HG03571 (cell line): ENCODE data around the gene RIPPLY2.

Source experiments
- ATAC-seq: cut with Tn5 transposase; IDR thresholded peaks from one replicate; pipeline ENCODE4 v1.9.1; 2021; ENCODE audit not compliant: unreplicated experiment

The RIPPLY2 gene

DNA sequence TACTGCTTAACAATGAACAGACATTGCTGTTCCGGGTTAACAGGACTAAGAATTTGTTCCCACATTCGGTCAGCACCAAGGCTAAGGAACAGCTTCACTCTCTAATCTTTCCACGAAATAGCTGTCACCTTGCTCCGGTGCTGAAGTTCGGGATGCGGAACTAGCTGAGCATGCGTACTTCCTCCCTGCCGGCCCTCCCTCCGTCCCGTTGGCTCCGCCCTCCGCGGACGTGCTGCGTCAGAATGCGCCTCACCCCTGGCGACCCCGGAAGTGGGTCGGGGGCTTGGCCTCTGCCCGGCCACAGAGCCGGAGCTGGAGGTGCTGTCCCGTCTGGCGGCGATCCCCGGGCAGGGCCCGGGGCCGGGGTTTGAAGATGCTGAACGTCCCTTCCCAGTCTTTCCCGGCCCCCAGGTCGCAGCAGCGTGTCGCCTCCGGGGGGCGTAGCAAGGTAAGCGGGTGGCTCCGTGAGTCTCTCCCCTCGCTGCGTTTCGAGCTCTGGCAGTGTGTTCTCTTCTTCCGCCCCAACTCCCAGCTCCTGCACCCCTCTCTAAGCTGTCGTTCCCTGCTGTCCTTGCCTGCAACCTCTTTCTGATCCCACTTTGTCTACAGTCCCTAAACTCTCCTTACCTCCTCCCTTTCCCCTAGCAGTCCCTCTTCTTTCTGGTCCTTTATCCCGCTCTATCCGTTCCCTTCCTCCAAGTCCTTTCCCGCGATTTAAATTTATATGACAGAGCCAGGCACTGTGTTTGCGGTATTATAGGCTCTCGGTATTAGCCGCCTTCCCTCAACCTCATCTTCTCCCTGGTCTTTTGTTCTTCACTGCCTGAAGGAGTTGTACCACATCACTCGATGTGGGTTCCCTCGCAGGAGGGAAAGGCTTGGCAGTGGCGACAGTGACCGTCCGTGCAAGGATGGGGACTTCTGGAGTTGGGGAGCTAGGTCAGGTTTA lies 6.5 kb downstream of the RIPPLY2 start, which contains the start of gene CYB5R4:
CYB5R4 (plus strand) TSS at position 280 of the 949 bp plus-strand sequence; CDS start at position 374, 94 bp downstream.
- ATAC-seq, result peak; percentile 99

DNA sequence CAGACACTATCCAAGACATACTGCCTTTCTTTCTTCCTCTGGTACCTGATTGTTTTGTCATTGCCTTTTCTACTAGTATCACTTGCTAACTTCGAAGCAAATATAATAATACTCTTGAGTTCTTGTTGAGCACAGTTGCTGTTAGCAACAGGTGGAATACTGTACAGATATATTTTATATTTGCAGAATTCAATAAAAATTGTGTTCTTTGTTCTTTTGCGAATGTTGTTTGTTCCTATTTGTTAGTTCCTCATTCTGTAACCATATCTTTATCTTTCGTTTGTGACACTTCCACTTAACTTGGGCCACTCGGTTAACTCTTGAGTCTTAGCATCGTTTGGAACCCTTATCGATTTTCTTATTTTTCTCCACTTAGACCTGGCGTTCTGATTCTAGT lies 7.2 kb downstream of the RIPPLY2 start:
- ATAC-seq, result no peak

GRCh38 chr6:83860782-83861495 lies 7.8 kb downstream of the RIPPLY2 start:
- no peak for ATAC-seq

GRCh38 chr6:83862776-83863471 lies 9.8 kb downstream of the RIPPLY2 start:
- ATAC-seq, result no peak

GRCh38 chr6:83867043-83867442 lies 13.9 kb downstream of the RIPPLY2 start:
- no peak for ATAC-seq

DNA sequence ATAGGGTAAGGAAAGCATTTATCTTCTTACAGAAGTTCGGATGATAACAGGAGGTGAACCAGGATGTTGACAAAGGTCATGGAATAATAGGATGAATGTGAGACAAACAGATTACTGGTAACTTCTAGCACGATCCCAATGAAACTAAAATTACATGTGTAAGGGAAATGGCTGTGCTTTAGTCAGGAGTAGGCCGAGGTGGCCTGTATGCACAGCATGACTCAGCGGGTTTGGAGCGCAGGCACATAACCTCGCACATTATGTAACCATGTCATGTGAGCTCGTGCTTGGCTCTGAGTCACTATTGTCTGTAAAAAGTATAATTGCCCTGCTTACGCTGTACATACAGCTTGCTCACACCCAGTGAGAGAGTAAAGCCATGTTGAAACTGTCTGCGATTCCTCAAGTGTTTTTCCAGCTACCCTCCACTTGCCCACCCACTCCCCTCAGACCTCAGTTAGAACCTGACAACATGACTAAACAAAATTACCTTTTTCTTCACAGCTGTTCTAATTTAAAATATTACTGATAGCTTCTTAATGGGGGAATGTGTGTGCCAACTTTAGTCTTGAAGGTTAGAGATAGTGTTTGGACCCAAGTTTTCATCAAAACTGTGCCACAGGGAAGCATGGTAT lies 14.5 kb downstream of the RIPPLY2 start:
- no peak for ATAC-seq

DNA sequence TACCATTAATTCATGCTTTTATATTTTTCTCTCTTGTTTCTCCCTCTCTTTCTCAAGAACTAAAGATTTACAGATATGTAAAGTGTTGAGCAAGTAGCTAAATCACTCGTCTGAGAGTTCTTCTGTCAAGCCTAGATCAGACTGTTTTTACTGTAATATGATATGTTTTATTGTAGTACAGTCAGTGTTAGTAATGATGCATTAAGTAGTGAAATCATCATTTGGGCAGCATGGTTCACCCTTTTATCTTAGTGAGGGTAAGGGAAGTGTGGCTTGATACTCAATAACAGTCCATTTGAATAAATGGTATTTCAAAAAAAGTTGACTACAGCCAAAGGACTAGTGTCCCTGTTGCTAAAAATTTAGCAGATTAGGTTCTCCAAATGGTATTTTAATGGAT lies 15.5 kb downstream of the RIPPLY2 start:
- no peak for ATAC-seq

DNA sequence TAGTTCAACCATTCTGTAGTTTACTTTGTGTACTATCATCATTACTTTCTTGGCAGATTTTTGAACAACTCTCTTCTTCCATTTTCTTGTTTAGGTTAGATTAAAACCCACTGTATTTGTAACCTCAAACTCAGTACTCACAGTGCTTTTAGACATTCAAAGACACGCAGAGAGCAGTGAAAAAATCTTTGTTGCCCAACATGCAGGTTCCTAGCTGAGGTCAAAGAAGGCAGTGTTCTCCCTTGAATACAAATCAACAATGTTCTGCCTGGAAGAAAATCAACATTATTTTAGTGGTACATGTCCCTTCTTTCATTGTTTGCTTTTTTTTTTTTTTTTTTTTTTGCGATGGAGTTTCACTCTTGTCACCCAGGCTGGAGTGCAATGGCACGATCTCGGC lies 17.5 kb downstream of the RIPPLY2 start:
- ATAC-seq, result no peak

GRCh38 chr6:83872386-83873118 lies 19.4 kb downstream of the RIPPLY2 start:
- ATAC-seq, result no peak

GRCh38 chr6:83873869-83874268 lies 20.7 kb downstream of the RIPPLY2 start:
- no peak for ATAC-seq

DNA sequence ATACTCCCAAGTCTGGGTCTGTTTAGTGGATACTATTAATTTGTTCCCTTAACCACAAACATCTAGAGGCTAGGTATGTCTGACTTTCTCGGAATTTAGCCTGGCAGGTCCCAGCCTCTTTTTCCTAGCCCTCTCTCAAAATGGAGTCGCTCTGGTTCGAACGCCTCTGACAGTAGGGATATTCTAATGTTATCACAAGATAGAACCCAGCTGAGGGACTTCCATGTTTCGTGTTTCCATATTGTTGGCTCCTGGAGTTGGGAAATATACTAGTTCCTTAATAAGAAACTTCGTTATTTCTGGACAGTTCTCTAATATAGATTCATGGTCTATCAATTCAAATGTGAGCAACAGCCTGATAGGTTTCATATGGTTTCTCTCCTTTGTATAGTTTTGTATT lies 22.7 kb downstream of the RIPPLY2 start:
- no peak for ATAC-seq

DNA sequence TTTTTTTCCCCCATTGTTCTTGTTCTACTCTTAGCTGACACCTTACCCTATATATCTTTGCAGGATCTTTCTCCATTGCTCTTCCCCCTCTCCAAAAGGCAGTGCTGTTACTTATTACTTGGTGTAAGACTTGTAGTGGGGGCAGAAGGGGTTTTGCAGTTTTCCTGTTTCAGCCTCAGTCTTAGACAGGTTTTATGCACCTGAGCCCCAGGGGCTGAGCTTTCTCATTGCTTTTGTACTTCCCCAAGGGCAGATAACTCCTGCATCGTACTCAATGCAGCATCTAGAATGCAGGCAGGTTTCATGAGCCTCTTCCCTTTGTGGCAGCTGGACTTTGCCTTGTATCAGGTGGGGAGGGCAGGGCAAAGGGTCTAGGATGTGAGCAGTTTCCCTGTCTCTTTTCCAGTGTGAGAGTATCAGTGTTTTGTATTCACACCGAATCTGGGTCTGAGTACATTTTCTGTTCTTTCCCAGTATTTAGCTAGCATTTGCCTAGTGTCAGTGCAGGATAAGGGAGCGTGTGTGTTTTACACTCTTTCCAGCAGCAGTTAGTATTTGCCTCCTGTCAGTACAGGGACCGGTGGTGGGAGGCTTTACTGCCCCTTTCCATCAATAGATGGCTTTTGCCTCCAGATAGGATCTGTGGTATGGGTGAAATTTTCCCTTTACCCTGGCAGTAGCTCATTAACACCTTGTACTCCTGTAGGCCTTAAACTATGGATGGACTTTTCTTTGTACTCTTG lies 25.9 kb downstream of the RIPPLY2 start:
- ATAC-seq, result no peak

GRCh38 chr6:83879746-83880145 lies 26.6 kb downstream of the RIPPLY2 start:
- ATAC-seq, result no peak

GRCh38 chr6:83883240-83883639 lies 30.1 kb downstream of the RIPPLY2 start:
- ATAC-seq, result no peak

GRCh38 chr6:83884523-83884922 lies 31.4 kb downstream of the RIPPLY2 start:
- peak; percentile 77 for ATAC-seq

- no peak for ATAC-seq
Observed at GRCh38 chr6:83885984-83886383, 32.8 kb downstream of the RIPPLY2 start.

GRCh38 chr6:83889621-83890020 lies 36.5 kb downstream of the RIPPLY2 start:
- no peak for ATAC-seq

GRCh38 chr6:83890520-83890919 lies 37.4 kb downstream of the RIPPLY2 start:
- ATAC-seq, result no peak

- ATAC-seq, result no peak
Observed at GRCh38 chr6:83891586-83891985, 38.4 kb downstream of the RIPPLY2 start.

- no peak for ATAC-seq
Observed at GRCh38 chr6:83893024-83893423, 39.9 kb downstream of the RIPPLY2 start.
